Activated CD4-positive, alpha-beta memory T cell treated with anti-CD3 and anti-CD28 coated beads for 36 hours (primary cell): ENCODE data around the gene AVPI1. TPM values are rescaled to one million over a fixed set of nuclear protein-coding genes. Genes with fewer than 3 reads are reported as not detected.
"Not testable (repeated sequence)": the region's sequence is repeated elsewhere in the genome, so short reads cannot be mapped to it uniquely, and the experiment has no call there.

Experiments
- CTCF ChIA-PET: fragments of 350-600 bp; sonication (Branson Sonifier 250); formaldehyde crosslinking; loops from one replicate; lab custom pipeline; 2021; ENCODE audit warnings: antibody characterized with exemption, inconsistent platforms; lab: Charles Lee
- POLR2A ChIA-PET: fragments of 350-600 bp; sonication (Branson Sonifier 250); formaldehyde crosslinking; loops from one replicate; lab custom pipeline; 2021; ENCODE audit warnings: antibody characterized with exemption; lab: Charles Lee
- DNase-seq: peaks from one replicate; pipeline ENCODE4 v3.0.0-alpha.2; 2020
- H3K27ac Mint-ChIP-seq: one replicate; pipeline ENCODE4 v1.8.0; 2021; ENCODE audit warnings: mixed read lengths
- H3K27me3 Mint-ChIP-seq: one replicate; pipeline ENCODE4 v1.8.0; 2021; ENCODE audit warnings: mixed read lengths
- H3K36me3 Mint-ChIP-seq: one replicate; pipeline ENCODE4 v1.8.0; 2021; ENCODE audit warnings: mixed read lengths
- H3K4me1 Mint-ChIP-seq: one replicate; pipeline ENCODE4 v1.8.0; 2021; ENCODE audit warnings: low read depth, mixed read lengths
- H3K4me3 Mint-ChIP-seq: one replicate; pipeline ENCODE4 v1.8.0; 2021; ENCODE audit warnings: mild to moderate bottlenecking, mixed read lengths
- H3K9me3 Mint-ChIP-seq: one replicate; pipeline ENCODE4 v1.8.0; 2021; ENCODE audit warnings: mixed read lengths
- intact Hi-C: fragments of 100-400 bp; cut with micrococcal nuclease; formaldehyde crosslinking; loops from one replicate; pipeline ENCODE4 v1.15.1; 2023
- total RNA-seq, 2 experiments: library from RNA; stranded (reverse); gene quantifications; one replicate each; pipeline ENCODE4 v1.2.3, GENCODE V29; 2021

The AVPI1 gene
- total RNA-seq, 2 experiments from 2014 or later = 1.7 to 2.1 TPM

DNA sequence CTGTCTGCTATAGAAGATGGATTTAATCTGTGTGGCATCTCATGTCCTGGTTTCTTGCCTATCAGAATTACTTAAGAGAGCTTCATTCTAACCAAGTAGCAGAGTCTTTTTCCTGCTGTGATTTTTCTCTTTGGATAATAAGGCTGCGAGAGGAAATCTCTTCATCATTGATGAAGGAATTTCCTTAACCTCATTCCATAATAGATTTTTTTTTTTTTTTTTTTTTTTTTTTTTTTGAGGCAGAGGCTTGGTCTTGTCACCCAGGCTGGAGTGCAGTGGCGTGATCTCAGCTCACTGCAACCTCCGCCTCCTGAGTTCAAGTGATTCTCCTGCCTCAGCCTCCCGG lies 37.7 kb downstream of the AVPI1 start:
- Mint-ChIP-seq H3K27ac (peak overlapping the region; percentile 77), H3K4me3 (peak overlapping the region; percentile 21), H3K4me1 (peaks cover 17% of the 10 kb centered on the region), H3K36me3 (peaks cover 23% of the 10 kb centered on the region)
- H3K9me3 Mint-ChIP-seq, DNase-seq, H3K27me3 Mint-ChIP-seq: not testable (repeated sequence)
- CTCF ChIA-PET = interaction anchor here (1.1 to 1.3 kb wide), 2 partner anchors 28 to 77 kb away, joined by 3 to 5 read pairs; partner anchors contain the start of gene ANKRD2
- POLR2A ChIA-PET = interaction anchor here (1.2 kb wide), 1 partner anchor 9 kb away, joined by 9 read pairs; the partner anchor contains the start of gene PI4K2A
- intact Hi-C loops = loop anchor here (1.0 kb wide), 1 partner anchor 9 kb away; the partner anchor contains the start of gene PI4K2A

DNA sequence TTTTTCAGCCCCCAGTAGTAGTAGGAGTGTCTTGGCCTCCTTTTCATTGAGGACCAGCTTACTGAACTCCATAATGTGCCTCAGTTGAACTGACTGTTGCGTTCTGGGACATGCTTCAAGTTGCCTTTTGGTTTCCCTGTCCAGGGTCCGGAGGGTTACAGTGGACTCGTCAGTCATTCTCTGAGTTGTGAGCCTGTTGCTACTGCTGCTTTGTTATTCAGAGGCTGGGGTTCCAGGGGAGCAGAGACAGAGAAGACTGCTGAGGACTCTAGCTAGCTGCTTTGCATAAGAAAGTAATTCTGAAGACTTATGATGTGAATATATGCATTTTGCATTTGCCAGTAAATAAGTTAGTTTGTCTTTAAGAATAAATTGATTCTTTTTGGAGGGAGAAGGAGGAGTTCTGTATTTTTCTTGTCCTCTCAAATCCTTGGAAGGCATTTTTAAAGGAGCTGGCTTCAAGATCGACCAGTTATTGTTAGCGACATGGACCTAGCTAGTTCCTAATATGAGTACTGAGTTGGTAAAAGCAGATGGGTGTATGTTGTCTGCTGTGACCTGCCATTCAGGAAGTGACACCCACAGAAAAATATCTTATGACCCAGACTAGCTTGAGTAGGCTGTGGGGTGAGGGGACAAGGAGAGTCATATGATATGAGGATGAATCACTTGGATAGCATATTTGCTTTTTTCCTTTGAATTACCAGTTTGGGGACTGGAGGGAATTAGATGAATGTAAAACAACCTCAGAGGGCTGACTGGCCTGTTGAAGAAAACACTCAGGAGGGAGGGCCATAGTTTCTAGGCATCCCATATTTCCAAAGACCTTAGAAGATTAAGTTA lies 38.3 kb downstream of the AVPI1 start:
- Mint-ChIP-seq H3K4me3 (peak overlapping the region; percentile 21), H3K27me3 (no peaks in the 10 kb centered on the region), H3K9me3 (no peaks in the 10 kb centered on the region), H3K36me3 (peaks cover 20% of the 10 kb centered on the region), H3K4me1 (peaks cover 17% of the 10 kb centered on the region), H3K27ac (peak overlapping the region; percentile 77)
- CTCF ChIA-PET = interaction anchor here (0.7 to 1.3 kb wide), 3 partner anchors 28 to 143 kb away, joined by 3 to 5 read pairs (median 3); partner anchors contain the start of gene ANKRD2
- intact Hi-C loops = loop anchor here (1.0 kb wide), 1 partner anchor 8 kb away; the partner anchor contains the start of gene PI4K2A
- POLR2A ChIA-PET = interaction anchor here (1.2 kb wide), 1 partner anchor 8 kb away, joined by 9 read pairs; the partner anchor contains the start of gene PI4K2A
- DNase-seq = peak; percentile 64

DNA sequence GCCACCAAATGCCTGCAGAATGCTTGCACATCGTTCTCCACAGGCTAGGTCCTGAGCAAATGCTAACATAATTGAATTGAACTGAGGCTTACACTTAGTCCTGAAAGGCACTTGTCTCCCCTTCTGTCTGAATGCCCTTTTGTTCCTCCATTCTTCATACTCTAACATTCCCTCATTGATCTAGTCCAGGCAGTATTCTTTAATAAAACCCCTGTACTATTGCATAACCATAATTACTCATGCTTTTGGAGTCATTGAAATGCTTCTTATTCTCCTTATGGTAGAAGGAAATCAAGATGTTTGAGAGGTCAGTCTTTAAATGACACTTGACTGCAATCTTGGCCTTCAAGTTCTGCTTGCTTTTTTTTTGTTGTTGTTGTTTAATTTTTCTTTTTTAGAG lies 39.5 kb downstream of the AVPI1 start:
- H3K4me1 Mint-ChIP-seq = peaks cover 23% of the 10 kb centered on the region
- intact Hi-C loops = no loop called here
- ChIA-PET POLR2A (no interaction called here), CTCF (no interaction called here)
- H3K4me3 Mint-ChIP-seq = no peak overlapping the region
- H3K27me3 Mint-ChIP-seq = no peaks in the 10 kb centered on the region
- H3K27ac Mint-ChIP-seq = no peak overlapping the region
- peaks cover 14% of the 10 kb centered on the region for H3K36me3 Mint-ChIP-seq
- no peaks in the 10 kb centered on the region for H3K9me3 Mint-ChIP-seq
- DNase-seq = no peak

- POLR2A ChIA-PET = no interaction called here
- no peak overlapping the region for H3K27ac Mint-ChIP-seq
- no peak for DNase-seq
- H3K36me3 Mint-ChIP-seq = peaks cover 9% of the 10 kb centered on the region
- H3K4me1 Mint-ChIP-seq = peaks cover 34% of the 10 kb centered on the region
- CTCF ChIA-PET = interaction anchor here (1.0 kb wide), 1 partner anchor 32 kb away, joined by 3 read pairs; no protein-coding TSS in a partner anchor
- no peaks in the 10 kb centered on the region for H3K9me3 Mint-ChIP-seq
- H3K4me3 Mint-ChIP-seq = no peak overlapping the region
- intact Hi-C loops = no loop called here
- H3K27me3 Mint-ChIP-seq = no peaks in the 10 kb centered on the region
These were observed 42.1 kb downstream of the AVPI1 start for GRCh38 chr10:97644936-97645335.

- POLR2A ChIA-PET = no interaction called here
- Mint-ChIP-seq H3K9me3 (no peaks in the 10 kb centered on the region), H3K4me1 (peaks cover 23% of the 10 kb centered on the region), H3K27ac (no peak overlapping the region), H3K36me3 (peaks cover 9% of the 10 kb centered on the region), H3K4me3 (no peak overlapping the region), H3K27me3 (no peaks in the 10 kb centered on the region)
- DNase-seq = no peak
- intact Hi-C loops = no loop called here
- CTCF ChIA-PET = no interaction called here
These were observed 43.5 kb downstream of the AVPI1 start for GRCh38 chr10:97643441-97643985.

- CTCF ChIA-PET = interaction anchor here (0.7 kb wide), 1 partner anchor 59 kb away, joined by 3 read pairs; no protein-coding TSS in a partner anchor
- H3K27ac Mint-ChIP-seq, H3K27me3 Mint-ChIP-seq, DNase-seq, H3K9me3 Mint-ChIP-seq, POLR2A ChIA-PET, H3K36me3 Mint-ChIP-seq, intact Hi-C loops: not testable (repeated sequence)
- H3K4me1 Mint-ChIP-seq = peaks cover 20% of the 10 kb centered on the region
- peak overlapping the region; percentile 97 for H3K4me3 Mint-ChIP-seq
These were observed 44.4 kb downstream of the AVPI1 start for GRCh38 chr10:97642471-97643159.

DNA sequence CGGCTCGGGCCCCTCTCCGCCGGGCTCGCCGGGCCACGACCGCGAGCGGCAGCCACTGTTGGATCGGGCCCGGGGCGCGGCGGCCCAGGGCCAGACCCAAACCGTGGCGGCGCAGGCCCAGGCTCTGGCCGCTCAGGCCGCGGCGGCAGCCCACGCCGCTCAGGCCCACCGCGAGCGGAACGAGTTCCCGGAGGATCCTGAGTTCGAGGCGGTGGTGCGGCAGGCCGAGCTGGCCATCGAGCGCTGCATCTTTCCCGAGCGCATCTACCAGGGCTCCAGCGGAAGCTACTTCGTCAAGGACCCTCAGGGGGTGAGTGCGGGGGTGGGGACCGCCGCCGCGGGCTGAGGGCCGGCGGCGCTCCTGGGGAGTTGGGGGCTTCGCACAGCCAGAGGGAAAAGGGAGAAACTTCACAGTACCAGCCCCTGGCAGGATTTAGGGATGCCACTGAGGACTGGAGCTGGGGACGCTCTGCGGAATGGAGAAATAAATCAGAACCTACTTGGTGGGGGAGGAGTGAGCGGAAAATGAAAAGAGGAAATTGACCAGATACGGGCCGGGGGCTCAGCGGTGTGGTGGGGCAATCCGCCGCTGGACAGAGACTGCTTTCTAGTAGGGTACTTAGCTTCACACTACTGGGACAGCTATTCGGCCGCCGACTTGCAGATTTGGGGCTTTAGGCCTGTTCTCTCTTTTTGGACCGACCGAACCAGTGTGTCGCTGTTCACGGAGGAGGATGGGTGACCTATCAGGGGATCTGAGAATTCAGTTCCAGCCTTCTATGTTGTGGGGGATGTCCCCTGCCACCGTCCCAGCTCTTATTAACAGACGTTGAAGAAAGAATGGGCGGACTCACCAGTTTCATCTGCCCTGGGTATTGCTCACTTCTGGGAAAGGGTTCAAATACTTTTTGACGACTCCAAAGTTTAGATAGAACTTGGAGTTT lies 45.9 kb downstream of the AVPI1 start:
- H3K9me3 Mint-ChIP-seq = no peaks in the 10 kb centered on the region
- peaks cover 8% of the 10 kb centered on the region for H3K36me3 Mint-ChIP-seq
- CTCF ChIA-PET = interaction anchor here (0.7 to 1.9 kb wide), 3 partner anchors 60 to 1552 kb away, joined by 3 to 7 read pairs (median 4); partner anchors contain the start of gene ANKRD2
- intact Hi-C loops = loop anchor here (1.0 to 2.0 kb wide), 5 partner anchors 8 to 213 kb away; partner anchors contain the start of genes ANKRD2, AVPI1, MMS19 and UBTD1
- H3K27me3 Mint-ChIP-seq = no peaks in the 10 kb centered on the region
- POLR2A ChIA-PET = interaction anchor here (0.8 to 2.0 kb wide), 8 partner anchors 8 to 809 kb away, joined by 3 to 9 read pairs (median 3); partner anchors contain the start of genes AVPI1, LCOR and R3HCC1L
- H3K27ac Mint-ChIP-seq = peak overlapping the region; percentile 79
- H3K4me3 Mint-ChIP-seq = peak overlapping the region; percentile 97
- peak; percentile 45 for DNase-seq
- peaks cover 17% of the 10 kb centered on the region for H3K4me1 Mint-ChIP-seq

- H3K9me3 Mint-ChIP-seq = no peaks in the 10 kb centered on the region
- H3K4me3 Mint-ChIP-seq = peak within 1 kb of the TSS; percentile 97
- peaks cover 17% of the 10 kb centered on the region for H3K4me1 Mint-ChIP-seq
- peak; percentile 100 for DNase-seq
- ChIA-PET POLR2A (interaction anchor here (0.8 to 2.0 kb wide), 7 partner anchors 8 to 808 kb away, joined by 3 to 9 read pairs (median 3); partner anchors contain the start of genes AVPI1, LCOR and R3HCC1L), CTCF (interaction anchor here (0.7 to 1.9 kb wide), 3 partner anchors 61 to 1551 kb away, joined by 3 to 7 read pairs (median 4); partner anchors contain the start of gene ANKRD2)
- H3K27ac Mint-ChIP-seq = peak within 1 kb of the TSS; percentile 79
- peaks cover 5% of the 10 kb centered on the region for H3K36me3 Mint-ChIP-seq
- intact Hi-C loops = loop anchor here (1.0 to 2.0 kb wide), 5 partner anchors 9 to 212 kb away; partner anchors contain the start of genes ANKRD2, AVPI1, MMS19 and UBTD1
- no peaks in the 10 kb centered on the region for H3K27me3 Mint-ChIP-seq
These were observed 46.7 kb downstream of the AVPI1 start, which contains the start of gene PI4K2A for GRCh38 chr10:97640174-97640867. Gene PI4K2A, plus strand, starts transcription at chr10:97640671. Its CDS starts 72 bp downstream, at chr10:97640743.

- ChIA-PET POLR2A (interaction anchor here (0.6 kb wide), 2 partner anchors 34 to 993 kb away, joined by 3 read pairs; no protein-coding TSS in a partner anchor), CTCF (interaction anchor here (0.6 kb wide), 1 partner anchor 220 kb away, joined by 4 read pairs; no protein-coding TSS in a partner anchor)
- intact Hi-C loops = loop anchor here (10.0 kb wide), 1 partner anchor 344 kb away; the partner anchor contains the start of gene ARHGAP19
- not testable (repeated sequence) for H3K27me3 Mint-ChIP-seq, H3K9me3 Mint-ChIP-seq, H3K36me3 Mint-ChIP-seq, DNase-seq, H3K27ac Mint-ChIP-seq, H3K4me3 Mint-ChIP-seq
- peaks cover 17% of the 10 kb centered on the region for H3K4me1 Mint-ChIP-seq
These were observed 48.0 kb downstream of the AVPI1 start for GRCh38 chr10:97639090-97639489.

- H3K27me3 Mint-ChIP-seq = no peaks in the 10 kb centered on the region
- H3K27ac Mint-ChIP-seq = no peak overlapping the region
- CTCF ChIA-PET = no interaction called here
- POLR2A ChIA-PET = no interaction called here
- H3K4me3 Mint-ChIP-seq = no peak overlapping the region
- no peak for DNase-seq
- no peaks in the 10 kb centered on the region for H3K9me3 Mint-ChIP-seq
- peaks cover 14% of the 10 kb centered on the region for H3K4me1 Mint-ChIP-seq
- intact Hi-C loops = loop anchor here (10.0 kb wide), 1 partner anchor 341 kb away; the partner anchor contains the start of gene ARHGAP19
- peaks cover 5% of the 10 kb centered on the region for H3K36me3 Mint-ChIP-seq
These were observed 51.5 kb downstream of the AVPI1 start for GRCh38 chr10:97635577-97635976.
